ENCODE data around the gene TCF12. TPM values are rescaled to one million over a fixed set of nuclear protein-coding genes. Genes with fewer than 3 reads are reported as not detected.

Gene TCF12
- total RNA-seq, 3 donors from 2014 or later, result 164 to 198 (median 174) TPM

DNA sequence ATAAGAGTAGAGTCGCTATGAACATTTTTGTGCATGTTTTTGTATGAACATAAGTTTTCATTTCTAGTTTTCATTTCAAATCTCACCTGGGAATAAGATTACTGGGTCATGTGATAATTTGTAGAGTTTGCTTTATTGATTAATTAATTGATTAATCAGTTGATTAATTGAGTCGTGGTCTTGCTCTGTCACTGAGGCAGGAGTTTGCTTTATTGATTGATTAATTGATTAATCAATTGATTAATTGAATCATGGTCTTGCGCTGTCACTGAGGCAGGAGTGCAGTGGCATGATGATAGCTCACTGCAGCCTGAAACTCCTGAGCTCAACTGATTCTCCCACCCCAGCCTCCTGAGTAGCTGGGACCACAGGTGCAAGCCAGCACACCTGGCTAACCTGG lies 111.6 kb downstream of the TCF12 start:
- Histone ChIP-seq H3K27me3 (no peaks in the 10 kb centered on the region), H3K4me1 (peaks cover 0 to 16% of the 10 kb centered on the region in 2 donors), H3K36me3 (no peaks in the 10 kb centered on the region), H3K9me3 (no peaks in the 10 kb centered on the region), H3K27ac (no peak overlapping the region), H3K4me3 (no peak overlapping the region)
- no peak for DNase-seq (ENCODE audit: low spot score in 2 of 2)
- no peak for TF ChIP-seq CTCF (IDR thresholded peaks at IDR 0.05)
- TF ChIP-seq POLR2A (IDR thresholded peaks at IDR 0.05), result no peak
- TF ChIP-seq POLR2AphosphoS5 (IDR thresholded peaks at IDR 0.05), result no peak
- intact Hi-C loops (cut with DNase I; ENCODE audit: low total_unique reads), result no loop called here

GRCh38 chr15:57031082-57031481 lies 112.6 kb downstream of the TCF12 start:
- intact Hi-C loops (cut with DNase I; ENCODE audit: low total_unique reads), result no loop called here
- Histone ChIP-seq H3K27me3 (no peaks in the 10 kb centered on the region), H3K4me3 (no peak overlapping the region), H3K4me1 (peaks cover 0 to 9% of the 10 kb centered on the region in 2 donors), H3K27ac (peak overlapping the region; percentile 53 to 65), H3K36me3 (no peaks in the 10 kb centered on the region), H3K9me3 (no peaks in the 10 kb centered on the region)
- DNase-seq (ENCODE audit: low spot score in 2 of 2), result no peak
- TF ChIP-seq POLR2AphosphoS5 (IDR thresholded peaks at IDR 0.05) (no peak), POLR2A (IDR thresholded peaks at IDR 0.05) (no peak), CTCF (IDR thresholded peaks at IDR 0.05) (no peak)

DNA sequence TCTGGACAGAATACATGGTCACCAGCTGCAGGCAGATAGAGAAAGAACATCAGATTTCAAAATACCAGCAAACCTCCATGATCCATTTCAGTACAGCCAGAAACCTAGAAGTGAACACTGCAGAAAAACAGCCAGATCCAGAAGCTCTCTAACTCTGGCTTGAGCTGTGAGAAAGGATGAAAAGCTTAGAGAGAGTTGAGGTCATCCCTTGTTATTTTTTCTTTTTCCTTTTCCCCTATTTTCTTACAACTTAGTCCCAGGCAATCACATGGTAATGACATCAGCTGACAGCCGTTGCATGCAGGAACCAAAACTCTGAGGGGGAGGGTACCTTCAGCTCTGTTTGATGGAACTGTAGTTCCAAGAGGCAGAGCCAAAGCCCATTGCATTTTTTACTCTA lies 113.2 kb downstream of the TCF12 start:
- H3K4me1 ChIP-seq, result peaks cover 0 to 6% of the 10 kb centered on the region in 2 donors
- H3K27ac ChIP-seq, result peak overlapping the region; percentile 24 to 65
- no peak overlapping the region for H3K4me3 ChIP-seq
- H3K27me3 ChIP-seq, result no peaks in the 10 kb centered on the region
- DNase-seq (ENCODE audit: low spot score in 2 of 2), result no peak
- H3K9me3 ChIP-seq, result no peaks in the 10 kb centered on the region
- TF ChIP-seq POLR2A (IDR thresholded peaks at IDR 0.05) (no peak), CTCF (IDR thresholded peaks at IDR 0.05) (no peak), POLR2AphosphoS5 (IDR thresholded peaks at IDR 0.05) (no peak)
- no peaks in the 10 kb centered on the region for H3K36me3 ChIP-seq
- intact Hi-C loops (cut with DNase I; ENCODE audit: low total_unique reads), result no loop called here

- intact Hi-C loops (cut with DNase I; ENCODE audit: low total_unique reads), result no loop called here
- H3K27ac ChIP-seq, result peak overlapping the region; percentile 3 to 24
- no peak for TF ChIP-seq POLR2A (IDR thresholded peaks at IDR 0.05)
- TF ChIP-seq CTCF (IDR thresholded peaks at IDR 0.05), result no peak
- no peak for TF ChIP-seq POLR2AphosphoS5 (IDR thresholded peaks at IDR 0.05)
Observed at GRCh38 chr15:57032338-57032737, 113.9 kb downstream of the TCF12 start.

GRCh38 chr15:57033715-57034439 lies 115.4 kb downstream of the TCF12 start:
- peaks cover 0 to 6% of the 10 kb centered on the region in 2 donors for H3K4me1 ChIP-seq
- TF ChIP-seq CTCF (IDR thresholded peaks at IDR 0.05), result no peak
- TF ChIP-seq POLR2AphosphoS5 (IDR thresholded peaks at IDR 0.05), result no peak
- no peak for TF ChIP-seq POLR2A (IDR thresholded peaks at IDR 0.05)
- intact Hi-C loops (cut with DNase I; ENCODE audit: low total_unique reads), result no loop called here

More at GRCh38 chr15:57032338-57032737, 113.9 kb downstream of the TCF12 start:
- no peaks in the 10 kb centered on the region for H3K27me3 ChIP-seq
- no peak for DNase-seq (ENCODE audit: low spot score in 2 of 2)
- H3K4me1 ChIP-seq, result peaks cover 0 to 6% of the 10 kb centered on the region in 2 donors
- no peak overlapping the region for H3K4me3 ChIP-seq
- no peaks in the 10 kb centered on the region for H3K9me3 ChIP-seq
- H3K36me3 ChIP-seq, result no peaks in the 10 kb centered on the region

More at GRCh38 chr15:57033715-57034439, 115.4 kb downstream of the TCF12 start:
- no peaks in the 10 kb centered on the region for H3K9me3 ChIP-seq
- H3K4me3 ChIP-seq, result no peak overlapping the region
- DNase-seq (ENCODE audit: low spot score in 2 of 2), result no peak
- no peak overlapping the region for H3K27ac ChIP-seq
- no peaks in the 10 kb centered on the region for H3K36me3 ChIP-seq
- no peaks in the 10 kb centered on the region for H3K27me3 ChIP-seq
